GM18498 (cell line): ENCODE results near the gene C16orf87.
"Not testable (repeated sequence)": the region's sequence is repeated elsewhere in the genome, so short reads cannot be mapped to it uniquely, and the experiment has no call there.

Experiments
- ATAC-seq: cut with Tn5 transposase; IDR thresholded peaks from one replicate; pipeline ENCODE4 v1.9.1; 2021; ENCODE audit warnings: mild to moderate bottlenecking, moderate library complexity; ENCODE audit not compliant: unreplicated experiment

Gene C16orf87

GRCh38 chr16:46830902-46831647 is at the start of gene C16orf87:
Gene C16orf87, minus strand, starts transcription at chr16:46831180. Its CDS starts 31 bp downstream, at chr16:46831149.
- ATAC-seq = peak; percentile 94

GRCh38 chr16:46875243-46875642 is 44.3 kb upstream of the C16orf87 start:
- ATAC-seq = no peak

- no peak for ATAC-seq
Observed at GRCh38 chr16:46873201-46873600, 42.2 kb upstream of the C16orf87 start.

GRCh38 chr16:46871597-46871996 is 40.6 kb upstream of the C16orf87 start:
- ATAC-seq = no peak

- not testable (repeated sequence) for ATAC-seq
Observed at GRCh38 chr16:46868891-46869290, 37.9 kb upstream of the C16orf87 start.

GRCh38 chr16:46867486-46867885 is 36.5 kb upstream of the C16orf87 start:
- ATAC-seq = not testable (repeated sequence)

GRCh38 chr16:46866286-46866685 is 35.3 kb upstream of the C16orf87 start:
- ATAC-seq = no peak

GRCh38 chr16:46862555-46863447 is 31.8 kb upstream of the C16orf87 start:
- no peak for ATAC-seq

GRCh38 chr16:46859719-46860152 is 28.8 kb upstream of the C16orf87 start:
- ATAC-seq = no peak

GRCh38 chr16:46858151-46858550 is 27.2 kb upstream of the C16orf87 start:
- ATAC-seq = no peak

GRCh38 chr16:46857368-46857945 is 26.5 kb upstream of the C16orf87 start:
- no peak for ATAC-seq

- ATAC-seq = no peak
Observed at GRCh38 chr16:46855389-46855788, 24.4 kb upstream of the C16orf87 start.

- ATAC-seq = no peak
Observed at GRCh38 chr16:46854846-46855245, 23.9 kb upstream of the C16orf87 start.

GRCh38 chr16:46853713-46854443 is 22.9 kb upstream of the C16orf87 start:
- peak; percentile 70 for ATAC-seq

GRCh38 chr16:46852130-46852529 is 21.1 kb upstream of the C16orf87 start:
- ATAC-seq = no peak

- peak; percentile 45 for ATAC-seq
Observed at GRCh38 chr16:46850619-46851555, 19.9 kb upstream of the C16orf87 start.

GRCh38 chr16:46848768-46849764 is 18.1 kb upstream of the C16orf87 start:
- ATAC-seq = no peak

GRCh38 chr16:46845952-46846351 is 15.0 kb upstream of the C16orf87 start:
- ATAC-seq = no peak
